Stimulated activated CD8-positive, alpha-beta memory T cell treated with anti-CD3 and anti-CD28 coated beads, Interleukin-12 subunit alpha, Interleukin-12 subunit beta, amount 100 ng/mL, for 1 hour (primary cell): ENCODE results near the gene SPECC1.
"Not testable (repeated sequence)": the region's sequence is repeated elsewhere in the genome, so short reads cannot be mapped to it uniquely, and the experiment has no call there.

Experiments used
- DNase-seq: peaks from one replicate; pipeline ENCODE4 v3.0.0-alpha.2; 2020; ENCODE audit warnings: low read depth

SPECC1 gene

DNA sequence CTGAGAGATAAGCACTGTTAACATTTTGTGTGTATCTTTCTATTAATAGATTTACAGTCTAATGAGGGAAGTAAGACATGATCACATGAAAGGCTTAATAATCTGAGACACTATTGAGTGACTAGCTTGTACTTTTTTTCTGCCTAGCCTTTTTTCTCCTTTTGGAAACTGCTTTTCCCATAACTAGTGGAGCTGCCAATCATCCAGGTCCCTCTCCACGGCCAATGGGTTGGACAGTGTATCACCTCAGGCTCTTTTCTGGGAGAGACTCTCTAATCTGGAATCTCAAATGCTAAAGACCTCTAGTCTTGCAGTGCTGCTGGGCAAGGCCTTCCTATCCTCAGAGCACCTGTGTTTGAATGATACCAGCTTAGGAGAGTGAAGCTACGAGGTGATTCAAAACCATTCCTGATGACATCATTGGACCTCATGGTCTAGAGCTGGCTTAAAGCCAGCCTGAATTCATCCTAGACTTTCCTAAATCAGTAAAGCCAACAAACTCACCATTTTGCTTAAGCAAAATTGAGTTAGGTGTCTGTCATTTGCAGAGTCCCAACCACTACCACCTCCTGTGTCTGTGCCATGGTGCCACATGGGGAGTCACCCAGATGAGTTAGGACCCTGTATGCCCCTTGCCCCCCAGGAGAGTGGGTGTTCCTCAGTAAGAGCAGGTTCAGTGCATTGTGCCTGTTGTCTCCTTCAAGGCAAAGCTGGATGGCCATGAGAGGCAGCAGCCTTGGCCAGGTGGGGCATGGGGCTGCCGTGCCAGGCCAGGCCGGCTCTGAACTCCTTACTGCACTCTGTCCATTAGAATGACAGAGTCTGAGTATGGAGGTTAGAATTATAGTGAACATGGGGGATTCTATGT lies 62.9 kb downstream of the SPECC1 start:
- DNase-seq: no peak

- DNase-seq: no peak
Measured at GRCh38 chr17:20072692-20072992, 63.5 kb downstream of the SPECC1 start.

- DNase-seq: no peak
Measured at GRCh38 chr17:20073055-20073979, 64.2 kb downstream of the SPECC1 start.

DNA sequence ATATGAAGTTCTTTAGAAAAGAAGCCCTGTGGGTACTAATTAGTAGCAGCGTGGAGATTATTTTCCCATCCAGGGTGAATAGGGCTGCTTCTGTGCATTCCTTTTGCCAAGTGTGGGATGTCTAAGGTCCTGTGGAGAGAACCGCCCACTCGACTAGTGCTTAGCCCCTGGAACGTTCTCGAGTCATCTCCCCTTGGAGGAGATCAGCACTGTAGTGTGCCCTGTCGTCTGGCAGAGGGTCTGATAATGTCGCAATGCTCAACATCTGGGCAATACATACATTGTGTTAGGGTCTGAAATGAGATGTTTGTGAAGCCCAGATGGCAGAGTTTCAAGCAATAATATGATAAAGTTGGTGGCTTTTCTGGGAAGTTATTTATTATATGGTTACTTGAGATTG lies 64.8 kb downstream of the SPECC1 start:
- DNase-seq: no peak

- no peak for DNase-seq
Measured at GRCh38 chr17:20074489-20074888, 65.3 kb downstream of the SPECC1 start.

- DNase-seq: not testable (repeated sequence)
Measured at GRCh38 chr17:20076137-20076536, 67.0 kb downstream of the SPECC1 start.

DNA sequence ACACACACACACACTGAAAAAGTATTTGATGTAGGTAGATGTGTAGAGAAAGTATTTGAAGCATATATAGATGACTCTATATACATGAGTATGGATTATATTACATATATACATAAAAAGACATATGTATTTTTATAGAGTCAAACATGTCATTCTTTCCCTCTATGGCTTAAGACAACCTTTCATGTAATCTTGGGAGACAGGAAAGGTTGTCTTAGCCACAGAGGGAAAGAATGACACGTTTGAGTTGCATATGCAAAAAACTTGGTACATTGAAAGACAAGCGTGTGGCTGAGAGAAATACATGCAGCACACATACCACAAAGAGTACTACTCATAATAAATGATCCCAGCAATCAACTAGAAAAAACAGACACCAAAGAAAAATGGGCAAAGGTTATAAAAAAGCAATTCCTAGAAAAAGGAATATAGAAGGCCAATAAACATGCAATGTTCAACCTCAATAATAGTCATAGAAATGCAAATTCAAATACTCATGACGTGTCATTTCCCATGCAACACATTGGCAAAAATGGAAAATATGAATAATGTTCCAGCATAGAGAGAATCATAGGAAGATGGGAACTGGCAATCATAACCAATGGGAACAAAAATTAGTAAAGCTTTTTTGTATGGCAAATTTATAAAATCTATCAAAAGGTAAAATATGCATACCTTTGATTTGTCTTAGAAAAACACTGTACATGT lies 69.0 kb downstream of the SPECC1 start:
- DNase-seq: no peak

DNA sequence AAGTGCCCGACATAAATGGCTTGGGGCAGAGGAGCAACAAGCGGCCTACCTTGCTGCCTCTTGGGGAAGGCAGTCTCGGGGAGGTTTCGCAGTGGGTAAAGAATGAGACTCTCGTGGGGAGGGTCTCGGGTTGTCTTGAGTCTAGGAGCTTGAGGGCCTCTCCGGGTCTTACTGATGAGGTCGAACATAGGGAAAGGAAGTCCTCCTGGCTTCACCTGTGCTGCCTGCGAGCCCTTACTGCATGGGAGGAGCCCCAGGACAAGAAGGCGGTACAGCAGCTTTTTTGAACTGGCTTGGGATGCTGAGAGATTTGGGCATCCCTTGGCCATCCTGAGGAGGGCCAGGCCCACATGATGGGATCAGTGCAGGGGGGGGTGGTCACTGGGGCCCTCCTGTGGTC lies 71.4 kb downstream of the SPECC1 start:
- DNase-seq: no peak

- DNase-seq: no peak
Measured at GRCh38 chr17:20083156-20083859, 74.1 kb downstream of the SPECC1 start.

- no peak for DNase-seq
Measured at GRCh38 chr17:20084621-20085282, 75.6 kb downstream of the SPECC1 start.

- DNase-seq: no peak
Measured at GRCh38 chr17:20085283-20085845, 76.2 kb downstream of the SPECC1 start.

DNA sequence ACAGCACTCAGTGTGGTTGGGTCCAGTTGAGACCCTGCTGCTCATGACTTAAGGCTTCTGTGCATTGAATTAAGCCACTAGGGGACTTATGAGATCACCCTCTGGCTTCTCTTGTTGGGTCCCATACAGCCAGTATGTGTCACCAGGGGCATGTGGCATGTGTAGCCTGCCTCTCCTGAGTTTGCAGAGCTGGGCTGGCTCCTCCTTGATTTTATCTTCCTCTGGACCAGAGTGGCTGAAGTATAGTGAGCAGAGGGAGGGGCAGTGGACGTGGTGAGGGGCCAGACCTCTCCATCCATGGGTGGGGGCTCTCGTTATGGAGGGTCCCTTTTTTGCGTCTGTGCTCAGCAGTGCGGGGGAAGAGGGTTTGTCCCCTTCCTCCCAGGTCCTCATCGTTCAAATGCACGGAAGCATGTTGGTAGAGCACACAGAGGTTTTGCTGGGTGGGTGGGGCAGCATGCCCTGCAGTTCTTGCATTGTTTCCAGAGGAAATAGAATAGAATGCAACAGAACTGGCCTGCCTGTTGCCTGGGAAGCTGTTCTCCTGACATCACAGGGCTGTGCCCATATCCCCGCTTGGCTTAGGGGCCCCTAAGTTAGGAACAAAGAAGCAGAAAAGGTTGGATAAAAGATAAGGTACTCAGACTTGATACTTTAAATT lies 77.4 kb downstream of the SPECC1 start:
- no peak for DNase-seq

- no peak for DNase-seq
Measured at GRCh38 chr17:20087538-20088250, 78.5 kb downstream of the SPECC1 start.

- no peak for DNase-seq
Measured at GRCh38 chr17:20089756-20090547, 80.8 kb downstream of the SPECC1 start.

DNA sequence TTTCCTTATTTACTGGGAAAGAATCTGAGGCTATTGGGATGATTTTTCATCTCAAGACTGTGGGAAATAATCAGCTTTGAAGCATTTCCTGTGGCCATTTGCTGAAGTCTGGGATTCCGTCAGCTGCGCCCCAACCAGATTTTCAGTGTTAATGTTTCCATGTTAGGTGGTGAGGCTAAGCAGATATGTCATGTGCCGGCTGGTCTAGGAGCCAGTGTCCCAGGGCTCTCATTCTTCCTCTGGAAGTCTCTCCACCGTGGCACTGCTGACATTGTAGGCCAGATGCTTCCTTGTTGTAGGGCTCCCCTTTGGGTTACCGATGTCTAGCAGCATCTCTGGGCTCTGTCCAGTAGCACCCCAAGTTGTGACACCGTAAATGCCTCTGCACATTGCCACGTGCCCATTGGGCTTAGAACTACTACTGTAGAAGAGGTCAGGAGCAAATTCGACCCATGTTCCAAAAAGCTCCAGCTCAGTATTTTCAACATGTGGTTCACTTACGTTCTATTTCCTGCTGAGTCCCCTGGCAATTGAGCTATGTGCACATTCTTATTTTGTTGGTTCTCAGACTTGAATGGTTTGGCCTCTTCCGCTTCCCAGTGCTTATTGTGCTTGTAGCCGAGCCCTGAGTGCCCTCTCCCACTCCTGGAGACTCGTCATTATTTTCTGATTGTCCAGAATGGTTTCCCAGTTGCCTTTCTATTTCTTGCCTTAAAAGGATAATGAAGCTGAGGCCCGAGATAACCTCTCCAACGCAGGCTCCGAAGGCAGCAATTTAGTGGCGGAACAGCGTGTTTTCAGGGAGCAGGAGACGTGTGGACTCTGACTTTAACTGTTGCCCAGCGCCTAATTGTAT lies 82.2 kb downstream of the SPECC1 start:
- DNase-seq: no peak

GRCh38 chr17:20092261-20092867 lies 83.2 kb downstream of the SPECC1 start:
- DNase-seq: no peak

GRCh38 chr17:20092973-20093626 lies 83.9 kb downstream of the SPECC1 start:
- no peak for DNase-seq
